HepG2 (cell line): ENCODE measurements around the gene CDCA5. TPM values are rescaled to one million over a fixed set of nuclear protein-coding genes. Genes with fewer than 3 reads are reported as not detected.
A peak's percentile ranks its signal among the peaks of the same experiment; 100 is the strongest.

Experiments used
- GMEB1 ChIP-seq: sonication (generic); formaldehyde crosslinking; IDR thresholded peaks from 2 replicates; pipeline ENCODE4 v1.5.1; 2020; ENCODE audit warnings: missing genetic modification reagents, mild to moderate bottlenecking, borderline replicate concordance
- GMEB2 ChIP-seq: IDR thresholded peaks from 2 replicates; pipeline ENCODE4 v1.6.1; 2016; ENCODE audit warnings: missing biosample characterization, missing genetic modification reagents, low read depth
- KDM4B ChIP-seq: sonication (generic); formaldehyde crosslinking; IDR thresholded peaks from 2 replicates; pipeline ENCODE4 v1.4.0; 2020; ENCODE audit warnings: missing genetic modification reagents
- KLF11 ChIP-seq: IDR thresholded peaks from 2 replicates; pipeline ENCODE4 v1.6.1; 2016; ENCODE audit warnings: missing compliant biosample characterization
- MED1 ChIP-seq: sonication (generic); formaldehyde crosslinking; IDR thresholded peaks from 2 replicates; pipeline ENCODE4 v1.4.0; 2020; ENCODE audit warnings: missing genetic modification reagents
- NAIF1 ChIP-seq: sonication (generic); formaldehyde crosslinking; IDR thresholded peaks from 2 replicates; pipeline ENCODE4 v1.5.0; 2020; ENCODE audit warnings: mild to moderate bottlenecking, missing genetic modification reagents, borderline replicate concordance
- NFATC3 ChIP-seq: sonication (generic); formaldehyde crosslinking; IDR thresholded peaks from 2 replicates; pipeline ENCODE4 v1.5.1; 2020; ENCODE audit warnings: mild to moderate bottlenecking, missing genetic modification reagents
- NRL ChIP-seq: sonication (generic); formaldehyde crosslinking; IDR thresholded peaks from 2 replicates; pipeline ENCODE4 v1.5.0; 2020; ENCODE audit warnings: missing genetic modification reagents, mild to moderate bottlenecking, moderate library complexity, borderline replicate concordance
- RNF2 ChIP-seq: fragments of 450-650 bp; conservative IDR thresholded peaks from 2 replicates; pipeline ENCODE4 v1.6.1; 2016; ENCODE audit warnings: low read depth
- TBX3 ChIP-seq: fragments of 450-650 bp; IDR thresholded peaks from 2 replicates; pipeline ENCODE4 v1.6.1; 2017; ENCODE audit warnings: antibody characterized with exemption, mild to moderate bottlenecking, inconsistent platforms, borderline replicate concordance
- TEAD3 ChIP-seq: optimal IDR thresholded peaks from 2 replicates; pipeline ENCODE3; 2016; ENCODE audit warnings: borderline replicate concordance
- TOPORS ChIP-seq: sonication (generic); formaldehyde crosslinking; IDR thresholded peaks from 2 replicates; pipeline ENCODE4 v1.8.0; 2023; ENCODE audit warnings: mild to moderate bottlenecking, missing genetic modification reagents
- TRIM24 ChIP-seq: sonication (generic); formaldehyde crosslinking; IDR thresholded peaks from 2 replicates; pipeline ENCODE4 v1.8.0; 2022; ENCODE audit warnings: mild to moderate bottlenecking, missing genetic modification reagents
- ZBTB39 ChIP-seq: sonication (generic); formaldehyde crosslinking; IDR thresholded peaks from 2 replicates; pipeline ENCODE4 v1.5.0; 2020; ENCODE audit warnings: missing genetic modification reagents
- ZBTB46 ChIP-seq: sonication (generic); formaldehyde crosslinking; IDR thresholded peaks from 2 replicates; pipeline ENCODE4 v1.4.0; 2020; ENCODE audit warnings: mild to moderate bottlenecking, missing genetic modification reagents, borderline replicate concordance
- ZFP90 ChIP-seq: sonication (generic); formaldehyde crosslinking; IDR thresholded peaks from 2 replicates; pipeline ENCODE4 v1.8.0; 2022; ENCODE audit warnings: missing genetic modification reagents, mild to moderate bottlenecking, inconsistent platforms, borderline replicate concordance
- ZNF770 ChIP-seq: sonication (generic); formaldehyde crosslinking; IDR thresholded peaks from 2 replicates; pipeline ENCODE4 v1.5.0; 2020; ENCODE audit warnings: mild to moderate bottlenecking, missing genetic modification reagents
- ZNF816 ChIP-seq: sonication (generic); formaldehyde crosslinking; IDR thresholded peaks from 2 replicates; pipeline ENCODE4 v1.8.0; 2022; ENCODE audit warnings: missing genetic modification reagents, mild to moderate bottlenecking, borderline replicate concordance
- ZNF850 ChIP-seq: sonication (generic); formaldehyde crosslinking; conservative IDR thresholded peaks from 2 replicates; pipeline ENCODE4 v1.9.0; 2021; ENCODE audit warnings: mild to moderate bottlenecking, missing genetic modification reagents
- polyA plus RNA-seq, 8 experiments: library from polyadenylated mRNA; depleted of rRNA in 3 of 8; stranded (reverse) in 7 of 8; unstranded in 1 of 8; fragments of >200 nt; fragmentation: Illumina TruSeq in 4 of 8; extraction: Trizol in 4 of 8; gene quantifications; 2 replicates each; pipeline versions ENCODE4 v1.2.1 to v1.2.3, GENCODE V29; 2011 to 2016; ENCODE audit warnings: low read depth in 4 of 8, missing spikeins in 1 of 8, mixed read lengths in 1 of 8; ENCODE audit not compliant: insufficient read depth in 1 of 8
- total RNA-seq, 5 experiments: library from RNA; depleted of rRNA; stranded (reverse); fragments of >200 nt; fragmentation: Illumina TruSeq; extraction: Trizol; gene quantifications; 2 replicates each; pipeline ENCODE4 v1.2.3, GENCODE V29; 2016; ENCODE audit warnings: low read depth in 1 of 5

CDCA5 gene
- total and polyA plus RNA-seq, 2 of the 13 experiments (the other 11 are each of a cell fraction or from before 2014, with no cell fraction given): 13.5 to 50.6 TPM

GRCh38 chr11:65095974-65096806 is 12.3 kb upstream of the CDCA5 start, which contains the start of gene VPS51 (continued):
- TF ChIP-seq ZBTB46 (CRISPR knock-in tag): no peak
- peak; percentile 81 for TF ChIP-seq TEAD3 (CRISPR knock-in tag)
- no peak for TF ChIP-seq TRIM24
- no peak for TF ChIP-seq ZBTB39 (CRISPR knock-in tag)
- peak; percentile 75; the same call in 1 of the 2 replicates for TF ChIP-seq NAIF1 (CRISPR knock-in tag)
- no peak for TF ChIP-seq TOPORS (CRISPR knock-in tag)
- 0 out of 2 replicates have a peak, but pooled peaks have one; percentile 8 for TF ChIP-seq ZFP90
- TF ChIP-seq RNF2: no peak
- peak; percentile 81 for TF ChIP-seq GMEB1 (CRISPR knock-in tag)
- TF ChIP-seq GMEB2: no peak
- TF ChIP-seq TBX3: peak; percentile 57; the same call in 1 of the 2 replicates
- peak; percentile 82 for TF ChIP-seq MED1
- TF ChIP-seq KDM4B (CRISPR knock-in tag): peak; percentile 89
- TF ChIP-seq NFATC3 (CRISPR knock-in tag): no peak
- peak; percentile 68 for TF ChIP-seq ZNF770 (CRISPR knock-in tag)
- peak; percentile 42; the same call in 1 of the 2 replicates for TF ChIP-seq NRL (CRISPR knock-in tag)
- TF ChIP-seq ZNF816: 0 out of 2 replicates have a peak, but pooled peaks have one; percentile 71
- TF ChIP-seq ZNF850 (CRISPR knock-in tag): 0 out of 2 replicates have a peak, but pooled peaks have one; percentile 80
- no peak for TF ChIP-seq KLF11 (CRISPR knock-in tag)
